Stimulated activated CD4-positive, alpha-beta T cell treated with anti-CD3 and anti-CD28 coated beads, TNF-alpha, amount 100 ng/mL, for 1 hour (primary cell): ENCODE measurements around the gene FXYD6.

ENCODE experiments used
- DNase-seq, 3 donors: peaks; one replicate each; pipeline ENCODE4 v3.0.0-alpha.2; 2020; ENCODE audit warnings: low read depth in 3 of 3, low spot score in 1 of 3

FXYD6 gene

DNA sequence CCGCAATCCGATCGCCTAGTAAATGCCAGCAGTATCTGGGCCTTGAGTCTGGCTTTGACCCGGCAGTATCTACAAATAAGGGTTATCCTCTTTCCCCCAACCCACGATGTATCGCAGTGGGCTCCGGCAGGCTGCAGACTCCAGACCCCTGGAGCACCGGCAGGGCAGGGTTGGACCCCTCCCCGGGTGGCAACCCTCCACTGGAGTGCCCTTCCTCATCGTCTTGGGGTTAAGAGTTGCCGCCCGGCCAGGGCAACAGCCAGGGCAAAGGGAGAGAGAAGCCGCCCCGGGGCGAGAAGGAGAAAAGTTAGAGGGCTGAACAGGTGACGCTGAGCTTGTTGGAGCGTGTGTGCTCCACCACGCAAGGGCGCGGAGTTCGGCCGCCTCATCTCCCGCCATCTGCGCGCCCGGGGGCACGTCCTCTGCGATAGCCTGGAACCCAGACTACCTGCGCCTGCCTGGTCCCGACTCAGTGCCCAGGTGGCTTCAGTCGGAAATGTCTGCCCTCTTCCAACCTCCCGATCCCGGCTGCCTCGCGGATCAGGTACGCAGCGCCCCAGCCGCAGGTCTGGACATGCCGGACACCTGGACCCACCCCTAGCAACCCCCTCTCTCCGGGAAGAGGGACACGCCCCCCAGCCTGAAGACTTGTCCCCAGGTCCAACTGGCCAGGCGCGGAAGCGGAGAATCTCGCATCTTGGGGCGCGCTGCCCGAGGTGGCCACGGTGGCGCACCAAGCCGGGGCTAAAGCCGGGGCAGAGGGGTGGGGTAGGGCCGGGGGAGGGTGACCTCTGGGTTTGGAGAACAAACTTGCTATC is 80.6 kb downstream of the FXYD6 start:
- no peak for DNase-seq

GRCh38 chr11:117794772-117795629 is 81.5 kb downstream of the FXYD6 start:
- no peak for DNase-seq

GRCh38 chr11:117794135-117794534 is 82.3 kb downstream of the FXYD6 start:
- DNase-seq, result no peak

DNA sequence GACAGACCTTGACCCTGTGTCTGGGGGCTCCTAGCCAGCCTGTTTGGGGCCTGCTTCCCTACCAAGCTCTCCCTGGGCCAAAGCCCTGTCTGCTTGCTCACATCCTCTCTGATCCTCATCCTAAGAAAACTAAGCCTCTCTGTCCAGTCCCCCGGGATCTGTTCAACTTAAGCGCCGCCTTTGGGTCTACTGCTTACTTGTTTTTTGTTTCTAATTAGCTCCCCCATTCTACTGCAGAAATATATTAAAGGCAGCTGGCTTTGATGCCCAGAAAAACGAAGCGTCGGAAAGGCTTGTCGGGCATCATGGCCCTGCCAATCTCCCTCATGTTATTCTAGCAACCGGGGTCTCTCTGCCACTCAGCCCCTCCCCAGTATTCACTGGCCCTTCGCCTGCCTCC is 82.9 kb downstream of the FXYD6 start:
- no peak for DNase-seq

DNA sequence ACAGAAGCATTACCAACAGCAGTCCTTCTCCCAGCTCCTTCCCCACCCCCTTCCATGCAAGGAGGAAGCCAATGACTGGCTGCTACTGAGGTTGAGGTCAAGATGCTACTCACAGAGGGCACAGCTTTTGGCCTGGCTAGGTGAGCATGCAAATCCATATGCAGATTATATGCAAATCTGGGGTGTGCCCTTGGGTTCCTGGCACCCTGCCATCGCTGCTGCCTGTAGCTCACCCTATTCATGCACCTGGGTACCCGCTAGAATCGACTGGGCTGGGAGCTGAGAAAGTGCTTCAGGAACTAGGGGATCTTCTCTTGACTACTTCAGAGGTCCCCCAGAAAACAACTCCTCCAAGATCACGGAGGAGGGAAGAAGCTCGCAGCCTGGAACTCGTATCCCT is 83.5 kb downstream of the FXYD6 start:
- DNase-seq, result no peak

- DNase-seq, result no peak
Observed at GRCh38 chr11:117792241-117792640, 84.2 kb downstream of the FXYD6 start.

- no peak for DNase-seq
Observed at GRCh38 chr11:117790279-117790678, 86.2 kb downstream of the FXYD6 start.

DNA sequence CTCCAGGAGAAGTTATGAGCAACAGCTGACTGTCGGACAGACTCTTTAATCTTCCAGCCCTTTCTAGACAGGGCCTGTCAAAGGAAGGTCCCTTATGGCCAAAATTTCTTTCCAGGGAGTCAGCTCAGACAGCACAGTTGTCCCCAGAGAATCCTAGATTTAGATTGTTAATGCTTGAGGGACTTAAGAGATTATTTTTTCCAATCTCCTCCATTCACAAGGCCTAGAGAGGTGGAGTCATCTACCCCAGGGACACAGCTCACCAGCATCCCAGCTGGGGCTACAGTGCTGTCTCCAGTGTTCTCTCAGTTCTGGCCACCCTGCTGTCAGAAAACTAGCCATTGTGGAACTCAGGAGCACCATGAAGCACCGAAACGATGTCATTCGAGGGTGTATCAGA is 87.2 kb downstream of the FXYD6 start:
- DNase-seq, result no peak
